Stimulated activated CD8-positive, alpha-beta memory T cell treated with anti-CD3 and anti-CD28 coated beads, Interleukin-4, amount 100 ng/mL, for 48 hours (primary cell): ENCODE measurements around the gene PIK3C2B.
A peak's percentile ranks its signal among the peaks of the same experiment; 100 is the strongest.

Experiments
- DNase-seq: peaks from one replicate; pipeline ENCODE4 v3.0.0-alpha.2; 2020

The PIK3C2B gene, protein sequence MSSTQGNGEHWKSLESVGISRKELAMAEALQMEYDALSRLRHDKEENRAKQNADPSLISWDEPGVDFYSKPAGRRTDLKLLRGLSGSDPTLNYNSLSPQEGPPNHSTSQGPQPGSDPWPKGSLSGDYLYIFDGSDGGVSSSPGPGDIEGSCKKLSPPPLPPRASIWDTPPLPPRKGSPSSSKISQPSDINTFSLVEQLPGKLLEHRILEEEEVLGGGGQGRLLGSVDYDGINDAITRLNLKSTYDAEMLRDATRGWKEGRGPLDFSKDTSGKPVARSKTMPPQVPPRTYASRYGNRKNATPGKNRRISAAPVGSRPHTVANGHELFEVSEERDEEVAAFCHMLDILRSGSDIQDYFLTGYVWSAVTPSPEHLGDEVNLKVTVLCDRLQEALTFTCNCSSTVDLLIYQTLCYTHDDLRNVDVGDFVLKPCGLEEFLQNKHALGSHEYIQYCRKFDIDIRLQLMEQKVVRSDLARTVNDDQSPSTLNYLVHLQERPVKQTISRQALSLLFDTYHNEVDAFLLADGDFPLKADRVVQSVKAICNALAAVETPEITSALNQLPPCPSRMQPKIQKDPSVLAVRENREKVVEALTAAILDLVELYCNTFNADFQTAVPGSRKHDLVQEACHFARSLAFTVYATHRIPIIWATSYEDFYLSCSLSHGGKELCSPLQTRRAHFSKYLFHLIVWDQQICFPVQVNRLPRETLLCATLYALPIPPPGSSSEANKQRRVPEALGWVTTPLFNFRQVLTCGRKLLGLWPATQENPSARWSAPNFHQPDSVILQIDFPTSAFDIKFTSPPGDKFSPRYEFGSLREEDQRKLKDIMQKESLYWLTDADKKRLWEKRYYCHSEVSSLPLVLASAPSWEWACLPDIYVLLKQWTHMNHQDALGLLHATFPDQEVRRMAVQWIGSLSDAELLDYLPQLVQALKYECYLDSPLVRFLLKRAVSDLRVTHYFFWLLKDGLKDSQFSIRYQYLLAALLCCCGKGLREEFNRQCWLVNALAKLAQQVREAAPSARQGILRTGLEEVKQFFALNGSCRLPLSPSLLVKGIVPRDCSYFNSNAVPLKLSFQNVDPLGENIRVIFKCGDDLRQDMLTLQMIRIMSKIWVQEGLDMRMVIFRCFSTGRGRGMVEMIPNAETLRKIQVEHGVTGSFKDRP (N-terminal part only)

DNA sequence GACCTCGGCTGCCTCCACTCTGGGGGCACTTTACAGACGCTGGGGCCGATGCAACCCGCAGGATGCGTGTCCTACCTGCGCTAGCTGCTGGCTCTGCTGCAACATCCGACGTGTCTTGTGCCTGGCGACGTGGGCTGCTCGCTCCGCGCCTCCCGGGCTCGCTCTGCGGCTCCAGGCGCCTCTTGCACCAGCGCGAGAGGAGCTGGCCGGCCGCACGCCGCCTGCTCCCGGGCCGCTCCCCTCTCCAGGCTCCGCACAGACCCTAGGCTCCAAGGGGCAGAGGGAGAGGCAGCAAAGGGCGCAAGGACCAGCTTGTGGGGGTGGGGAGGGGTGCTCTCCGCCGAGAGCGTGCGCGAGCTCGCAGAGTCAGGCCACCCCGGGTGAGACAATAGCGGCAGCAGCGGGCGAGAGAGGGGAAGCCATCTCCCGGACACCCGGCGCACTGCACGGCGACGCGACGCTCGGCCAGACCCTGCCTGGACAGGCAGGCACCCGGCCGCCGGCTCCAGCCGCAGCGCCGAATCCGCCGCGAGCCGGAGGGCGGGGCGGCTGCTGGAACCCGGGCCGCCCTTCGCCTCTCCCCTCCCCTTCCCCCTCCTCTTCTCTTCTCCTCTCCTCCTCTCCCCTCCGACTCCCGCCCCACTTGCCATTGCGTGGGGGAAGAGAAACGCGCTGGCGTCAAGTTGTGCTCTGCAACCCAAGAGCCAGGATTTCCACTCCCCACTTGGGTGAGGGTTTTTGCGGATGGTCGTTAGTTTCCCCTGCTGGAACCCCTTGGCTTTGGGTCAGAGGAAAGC, at the start of gene PIK3C2B:
Gene PIK3C2B, minus strand, starts transcription at position 525 of the 797 bp plus-strand sequence. CDS start 25,003 bp downstream, outside the sequence.
- DNase-seq, result peak; percentile 79

DNA sequence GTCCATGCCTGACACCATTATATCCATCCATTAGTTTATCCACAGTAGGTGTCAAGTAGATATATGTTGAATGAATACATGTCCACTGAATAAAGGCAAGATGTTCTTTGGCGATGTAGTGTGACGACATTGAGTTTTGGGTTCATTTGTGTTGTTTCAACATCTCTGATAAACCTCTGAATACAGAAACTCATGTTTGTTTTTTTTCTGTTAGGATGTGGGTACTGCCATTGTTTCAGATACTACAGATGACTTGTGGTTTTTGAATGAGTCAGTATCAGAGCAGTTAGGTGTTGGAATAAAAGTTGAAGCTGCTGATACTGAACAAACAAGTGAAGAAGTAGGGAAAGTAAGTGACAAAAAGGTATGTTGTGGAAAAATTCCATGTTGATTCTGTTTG, 49.7 kb upstream of the PIK3C2B start:
- DNase-seq, result no peak

DNA sequence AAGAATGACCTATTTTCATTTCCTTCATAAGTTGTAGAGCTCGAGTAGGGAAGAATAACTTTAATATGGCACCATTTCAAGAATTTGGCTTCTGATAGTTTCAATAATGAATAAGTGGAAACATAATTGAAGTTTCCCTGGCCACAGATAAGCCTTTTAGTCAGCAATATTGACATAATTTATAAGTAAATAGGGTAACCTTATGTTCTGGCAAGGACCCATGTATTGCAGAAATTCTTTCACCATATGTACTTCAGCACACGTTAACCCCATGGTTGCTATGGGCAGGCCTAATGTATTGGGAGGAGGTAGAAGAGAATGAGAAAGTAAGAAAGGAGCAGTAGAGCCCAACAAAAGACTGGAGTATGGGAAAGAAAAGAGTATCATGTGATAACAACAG, 47.0 kb upstream of the PIK3C2B start:
- DNase-seq, result no peak

DNA sequence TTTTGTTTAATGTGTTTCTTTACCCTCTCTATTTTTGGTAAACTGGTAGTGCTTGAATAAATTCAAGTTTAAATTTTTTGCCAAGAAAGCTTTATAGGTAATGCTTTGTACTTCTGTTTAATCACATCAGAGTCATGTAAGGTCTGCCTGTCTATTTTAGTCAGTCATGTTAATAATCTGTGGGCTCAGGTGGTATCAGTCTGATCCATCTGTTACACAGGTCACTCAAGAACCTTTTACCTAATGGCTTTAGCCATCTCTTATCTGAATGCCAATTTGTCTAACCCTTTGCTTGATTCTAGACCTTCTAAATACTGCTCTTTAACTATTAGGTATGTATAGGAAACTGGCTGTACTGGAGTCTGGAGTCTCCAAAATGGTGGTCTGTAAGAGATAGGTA, 38.2 kb upstream of the PIK3C2B start:
- DNase-seq, result no peak

DNA sequence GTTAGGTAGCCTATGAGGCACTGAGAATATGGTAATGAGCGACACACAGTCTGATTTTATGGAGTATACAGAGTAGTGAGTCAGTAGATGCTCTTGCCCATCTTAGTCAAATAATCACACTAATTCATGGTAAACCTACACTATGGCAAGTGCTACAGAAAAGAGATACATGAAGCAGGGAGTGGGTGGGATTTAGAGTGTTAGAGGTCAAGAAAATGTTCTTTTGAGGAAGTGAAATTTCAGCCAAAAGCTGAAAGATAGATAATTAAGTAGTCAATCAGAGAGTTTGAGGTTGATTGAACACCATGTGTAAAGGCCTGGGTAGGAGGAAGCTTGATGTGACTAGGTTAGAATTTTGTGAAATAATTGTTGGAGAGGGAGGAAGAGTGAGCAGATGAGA, 36.3 kb upstream of the PIK3C2B start:
- no peak for DNase-seq

DNA sequence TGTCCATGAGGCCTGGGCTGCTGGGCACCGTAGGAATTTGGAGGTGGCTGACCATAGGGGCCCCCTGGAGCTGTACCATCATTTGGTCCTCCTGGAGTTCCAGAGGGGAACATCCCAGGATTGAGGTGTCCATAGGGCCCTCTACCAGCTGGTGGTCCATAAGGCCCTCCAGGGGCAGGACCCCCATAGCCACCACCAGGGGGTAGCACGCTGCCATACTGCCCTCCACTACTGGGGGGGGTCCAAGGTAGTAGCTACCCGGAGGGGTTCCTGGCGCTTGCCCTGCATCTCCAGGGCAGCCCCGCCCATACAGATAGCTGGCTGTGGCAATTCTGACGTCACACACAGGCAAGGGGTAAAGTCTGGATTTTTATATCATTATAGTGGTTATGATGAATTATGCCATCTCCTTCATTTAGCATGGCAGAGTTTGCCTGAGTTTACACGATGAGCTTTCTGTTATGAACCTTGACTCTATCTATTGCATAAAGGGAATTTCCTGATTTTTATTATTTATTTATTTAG, 34.8 kb upstream of the PIK3C2B start:
- DNase-seq, result no peak

DNA sequence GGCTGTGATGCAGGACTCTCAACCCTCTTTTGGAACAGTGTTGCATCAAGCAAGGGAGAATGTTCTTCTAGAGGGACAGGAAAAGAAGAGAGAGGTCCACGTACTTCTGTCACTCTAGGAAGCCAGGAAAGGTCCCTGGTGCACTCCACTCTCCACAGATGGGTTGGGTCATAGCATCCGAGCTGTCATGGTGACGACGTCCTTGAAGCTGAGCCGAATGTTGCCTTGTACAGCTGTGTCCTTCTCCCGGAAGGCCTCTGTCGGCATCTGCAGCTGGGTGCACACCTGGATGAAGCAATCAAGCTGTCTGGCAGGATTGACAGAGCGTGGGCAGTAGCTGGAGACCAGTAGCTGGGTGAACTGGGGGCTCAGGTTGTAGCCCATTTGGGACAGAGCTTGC, 34.1 kb upstream of the PIK3C2B start:
- no peak for DNase-seq

DNA sequence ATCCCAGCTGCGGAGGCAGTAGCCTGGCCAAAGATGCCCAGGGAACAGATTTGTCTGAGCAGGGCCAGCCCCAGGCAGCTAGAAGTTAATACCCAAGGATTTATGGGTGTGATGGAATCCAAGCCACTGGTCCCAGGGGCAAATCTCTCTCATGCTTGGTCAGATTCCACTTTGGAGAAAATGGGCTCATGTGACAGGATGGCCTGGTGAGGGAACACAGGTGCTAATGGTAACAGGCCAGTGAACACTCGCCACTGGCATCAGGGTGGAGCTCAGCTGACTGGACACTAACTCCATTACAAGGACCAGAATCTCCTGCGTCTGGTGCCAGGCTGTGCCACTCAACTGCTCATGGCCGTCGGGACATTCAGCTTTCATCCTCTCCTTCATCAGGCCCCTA, 33.6 kb upstream of the PIK3C2B start:
- no peak for DNase-seq

DNA sequence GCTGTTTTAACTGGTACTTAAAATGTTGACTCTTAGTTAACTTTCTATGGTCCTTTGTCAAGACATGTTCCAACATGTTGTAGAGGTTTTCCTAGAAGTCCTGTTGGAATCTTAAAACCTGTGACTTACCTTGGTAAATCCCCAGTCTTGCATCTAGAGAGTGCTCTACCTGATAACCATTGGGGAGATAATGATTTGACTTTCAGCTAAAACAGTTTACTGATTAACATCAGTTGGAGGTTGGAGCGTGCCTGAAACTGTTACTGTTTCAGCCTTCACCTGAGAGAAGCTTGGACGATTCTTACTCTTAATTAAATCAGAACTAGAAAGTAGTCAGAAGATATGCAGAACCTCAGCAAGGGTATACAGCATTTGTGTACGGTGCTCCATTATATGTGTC, 30.4 kb upstream of the PIK3C2B start:
- DNase-seq, result no peak

DNA sequence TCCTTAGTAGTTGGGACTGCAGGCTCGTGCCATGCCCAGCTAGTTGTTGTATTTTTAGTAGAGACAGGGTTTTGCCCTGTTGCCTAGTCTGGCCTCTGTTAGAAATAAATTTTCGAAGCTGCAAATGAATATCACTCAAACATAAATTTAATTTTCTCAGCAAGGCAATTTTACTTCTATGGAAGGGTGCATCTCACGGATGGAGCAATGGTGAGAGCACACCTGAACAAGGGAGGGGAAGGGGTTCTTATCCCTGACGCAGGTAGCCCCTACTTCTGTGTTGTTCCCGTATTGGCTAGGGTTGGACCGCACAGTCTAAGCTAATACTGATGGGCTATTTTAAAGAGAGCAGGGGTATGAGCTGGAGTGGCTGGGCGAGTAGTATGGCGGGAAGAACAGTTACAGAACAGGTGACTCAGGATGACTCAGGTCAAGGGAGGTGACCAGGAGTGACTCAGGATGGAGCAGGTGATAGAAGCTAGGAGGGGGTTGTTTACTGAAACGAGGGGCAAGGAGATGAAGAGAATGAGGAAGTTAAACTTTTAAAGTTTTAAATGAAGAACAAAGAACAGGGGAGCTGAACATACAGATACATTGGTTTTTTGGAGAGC, 29.1 kb upstream of the PIK3C2B start:
- DNase-seq, result no peak

DNA sequence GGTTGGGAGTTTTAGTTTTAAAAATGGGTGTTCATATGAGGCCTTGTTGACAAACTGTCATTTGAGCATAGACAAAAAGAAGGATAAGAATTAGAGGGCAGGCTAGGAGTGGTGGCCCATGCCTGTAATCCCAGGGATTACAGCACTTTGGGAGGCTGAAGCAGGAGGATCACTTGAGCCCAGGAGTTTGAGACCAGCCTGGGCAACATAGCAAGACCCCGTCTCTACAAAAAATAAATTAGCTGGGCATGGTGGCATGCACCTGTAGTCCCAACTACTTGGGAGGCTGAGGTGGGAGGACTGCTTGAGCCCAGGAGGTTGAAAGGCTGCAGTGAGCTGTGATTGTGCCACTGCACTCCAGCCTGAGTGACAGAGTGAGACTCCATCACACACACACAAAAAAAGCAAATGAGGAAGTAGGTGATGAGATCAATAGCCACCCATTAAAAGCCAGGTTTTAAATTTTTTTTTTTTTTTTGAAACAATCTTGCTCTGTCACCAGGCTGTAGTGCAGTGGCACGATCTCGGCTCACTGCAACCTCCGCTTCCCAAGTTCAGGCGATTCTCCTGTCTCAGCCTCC, 27.4 kb upstream of the PIK3C2B start:
- peak; percentile 10 for DNase-seq

DNA sequence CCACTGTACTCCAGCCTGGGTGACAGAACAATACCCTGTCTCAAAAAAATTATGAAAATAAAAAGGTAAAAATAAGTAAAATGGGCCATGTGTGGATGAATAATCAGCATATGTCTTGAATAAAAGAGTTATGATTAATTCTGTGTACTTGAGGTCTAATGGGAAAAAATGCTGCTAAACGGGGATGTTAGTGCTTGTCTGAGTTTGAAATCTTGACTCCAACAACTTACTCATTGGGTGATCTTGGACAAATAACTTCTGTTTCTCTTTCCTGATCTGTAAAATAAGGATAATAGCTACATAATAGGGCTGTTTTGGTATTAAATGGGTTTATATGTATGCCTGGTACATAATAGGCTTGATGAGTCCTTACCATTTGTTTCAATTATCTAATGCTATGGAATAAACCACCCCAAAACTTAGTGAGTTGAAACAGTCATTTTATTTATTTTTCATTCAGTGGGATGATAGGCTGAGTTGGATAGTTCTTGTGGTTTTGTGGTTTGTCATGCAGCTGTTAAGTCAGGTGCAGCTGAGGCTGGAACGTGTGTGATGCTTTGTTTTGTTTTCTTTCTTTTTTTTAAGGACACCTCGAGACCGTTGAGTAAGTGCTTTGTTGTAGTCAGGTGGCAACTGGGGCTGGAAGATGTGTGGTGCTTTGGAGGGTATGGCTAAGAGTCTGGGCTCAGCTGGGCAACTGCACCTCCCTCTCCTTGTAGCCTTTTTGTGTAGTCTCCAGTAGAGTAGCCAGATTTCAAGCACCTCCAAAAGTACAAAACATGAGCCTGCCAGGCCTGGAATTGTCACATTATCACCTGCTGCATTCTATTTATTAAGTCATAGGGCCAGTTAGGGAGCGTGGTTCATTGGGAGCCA, 26.5 kb upstream of the PIK3C2B start:
- peak; percentile 55 for DNase-seq

DNA sequence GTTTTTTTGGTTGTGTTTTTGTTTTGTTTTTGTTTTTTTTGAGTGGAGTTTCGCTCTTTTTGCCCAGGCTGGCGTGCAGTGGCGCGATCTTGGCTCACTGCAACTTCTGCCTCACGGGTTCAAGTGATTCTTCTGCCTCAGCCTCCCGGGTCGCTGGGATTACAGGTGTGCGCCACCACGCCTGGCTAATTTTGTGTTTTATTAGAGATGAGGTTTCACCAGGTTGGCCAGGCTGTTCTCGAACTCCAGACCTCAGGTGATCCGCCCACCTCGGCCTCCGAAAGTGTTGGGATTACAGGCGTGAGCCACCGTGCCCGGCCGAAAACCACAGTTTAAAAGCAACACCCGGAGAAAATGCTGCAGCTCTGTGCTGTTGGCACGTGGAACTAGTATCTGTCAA, 22.8 kb upstream of the PIK3C2B start:
- DNase-seq, result peak; percentile 61

DNA sequence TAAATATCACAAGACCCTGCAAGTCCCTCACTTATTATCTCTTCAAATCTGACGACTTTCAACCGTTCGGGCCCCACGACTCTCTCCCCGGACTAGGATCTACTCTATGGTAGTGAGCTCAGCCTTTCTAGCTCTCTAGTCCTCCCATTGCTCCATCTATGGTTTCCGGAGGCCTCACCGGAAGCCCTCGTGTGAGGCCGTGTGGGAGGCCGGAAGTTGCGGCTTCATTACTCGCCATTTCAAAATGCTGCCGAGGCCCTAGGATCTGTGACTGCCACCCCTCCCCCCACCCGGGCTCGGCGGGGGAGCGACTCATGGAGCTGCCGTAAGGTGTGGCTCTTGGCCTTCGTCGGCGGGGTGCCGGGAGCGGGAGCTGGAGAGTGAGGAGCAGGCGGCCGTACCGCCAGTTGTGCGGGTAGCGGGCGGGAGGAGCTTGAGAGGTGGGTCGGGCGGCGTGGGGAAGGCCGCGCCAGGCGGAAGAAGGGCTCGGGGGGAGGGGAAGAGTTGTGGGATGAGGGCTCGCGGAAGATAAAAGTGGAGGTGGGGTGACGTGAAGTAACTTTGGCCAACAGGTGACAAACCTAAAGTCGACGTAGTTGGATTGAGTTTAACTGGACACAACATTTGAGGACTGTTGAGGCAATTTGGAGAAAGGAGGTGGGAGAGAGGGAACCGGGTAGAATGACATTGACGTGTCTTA, 21.7 kb upstream of the PIK3C2B start, which contains the start of gene MDM4:
Gene MDM4, plus strand, starts transcription at position 227 of the 700 bp plus-strand sequence. CDS start 9,113 bp downstream, outside the sequence.
- peak; percentile 96 for DNase-seq

DNA sequence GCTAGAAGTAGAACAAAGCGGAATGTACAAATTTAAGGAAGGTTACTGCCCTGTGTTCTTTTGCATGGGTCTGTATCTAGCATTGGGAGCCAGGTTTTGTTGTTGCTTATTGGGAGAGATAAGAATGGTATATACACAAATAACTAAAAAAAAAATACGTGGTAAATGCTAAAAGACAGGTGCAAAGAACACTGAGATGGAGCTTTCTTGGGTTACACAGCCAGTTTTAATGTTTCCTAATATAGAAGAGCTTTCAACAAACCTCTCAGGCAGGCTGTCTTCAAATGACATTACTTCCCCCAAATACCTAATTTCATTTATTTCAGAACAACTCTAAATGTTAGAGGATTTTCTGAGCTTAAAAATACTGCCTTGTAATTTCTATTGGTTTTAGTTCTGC, 20.2 kb upstream of the PIK3C2B start:
- peak; percentile 2 for DNase-seq

DNA sequence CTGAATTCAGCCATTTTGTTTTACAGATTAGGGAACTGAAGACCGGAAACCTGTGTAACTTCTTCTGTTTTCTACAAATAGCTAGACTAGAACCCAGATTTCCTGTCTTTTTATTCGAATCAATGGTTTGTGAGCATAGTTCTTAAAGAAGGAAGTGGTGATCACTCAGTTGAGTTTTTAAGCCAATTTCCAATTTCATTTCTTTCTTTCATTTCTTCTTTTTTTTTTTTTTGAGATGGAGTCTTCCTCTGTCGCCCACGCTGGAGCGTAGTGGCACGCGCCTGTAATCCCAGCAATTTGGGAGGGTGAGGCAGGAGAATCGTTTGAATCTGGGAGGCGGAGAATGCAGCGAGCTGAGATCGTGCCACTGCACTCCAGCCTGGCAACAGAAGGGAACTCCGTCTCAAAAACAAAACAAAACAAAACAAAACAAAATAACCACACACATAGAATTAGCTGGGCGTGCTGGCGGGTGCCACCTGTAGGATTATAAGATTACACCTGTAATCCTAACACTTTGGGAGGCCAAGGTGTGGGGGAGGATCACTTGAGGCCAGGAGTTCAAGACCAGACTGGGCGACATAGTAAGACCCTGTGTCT, 18.6 kb upstream of the PIK3C2B start:
- DNase-seq, result peak; percentile 58

DNA sequence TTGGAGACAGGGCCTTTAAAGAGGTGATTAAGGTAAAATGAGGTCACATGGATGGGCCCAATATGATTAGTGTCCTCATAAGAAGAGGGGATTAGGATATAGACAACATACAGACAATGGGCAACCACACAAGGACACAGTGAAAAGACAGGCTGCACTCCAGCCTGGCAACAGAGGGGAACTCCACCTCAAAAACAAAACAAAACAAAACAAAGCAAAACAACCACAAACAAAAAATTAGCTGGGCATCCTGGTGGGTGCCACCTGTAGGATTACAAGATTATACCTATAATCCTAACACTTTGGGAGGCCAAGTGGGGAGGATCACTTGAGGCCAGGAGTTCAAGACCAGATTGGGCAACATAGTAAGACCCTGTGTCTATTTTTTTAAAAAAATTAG, 16.8 kb upstream of the PIK3C2B start:
- DNase-seq, result peak; percentile 11

DNA sequence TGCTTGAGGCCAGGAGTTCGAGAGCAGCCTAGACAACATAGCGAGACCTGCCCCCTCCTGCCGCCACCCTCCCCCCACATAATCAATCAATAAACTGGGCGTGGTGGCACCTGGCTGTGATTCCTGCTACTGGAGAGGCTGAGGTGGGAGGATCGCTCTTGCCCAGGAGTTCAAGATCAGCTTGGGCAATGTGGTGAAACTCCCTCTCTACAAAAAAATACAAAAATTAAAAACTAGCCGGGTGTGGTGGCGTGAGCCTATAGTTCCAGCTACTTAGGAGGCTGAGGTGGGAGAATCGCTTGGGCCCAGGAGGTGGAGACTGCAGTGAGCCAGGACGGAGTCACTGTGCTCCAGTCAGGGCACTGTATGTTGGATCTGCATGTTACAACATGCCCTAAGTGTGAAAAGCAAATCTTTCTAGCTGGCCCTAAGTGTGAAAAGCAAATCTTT, 14.6 kb upstream of the PIK3C2B start:
- peak; percentile 19 for DNase-seq
